Body of pancreas (tissue), 4 donors: ENCODE measurements around the gene LCT. TPM values are rescaled to one million over a fixed set of nuclear protein-coding genes. Genes with fewer than 3 reads are reported as not detected.

ENCODE experiments used
- ATAC-seq: fragments of 150-250 bp; one replicate; pipeline ENCODE4 v1.9.1; 2016
- DNase-seq, 4 donors: peaks; one replicate each; pipeline ENCODE4 v3.0.0-alpha.2; 2019
- H3K27ac ChIP-seq, 4 donors: fragments of 200-600 bp; sonication (generic); 1 replicate in 3 of 4; 2 replicates in 1 of 4; pipeline versions ENCODE4 v1.5.1 to v1.6.1; 2016 to 2019; ENCODE audit warnings: mild to moderate bottlenecking in 1 of 4, mixed read lengths in 1 of 4, moderate library complexity in 1 of 4
- H3K27me3 ChIP-seq, 2 donors: fragments of 200-600 bp; sonication (generic); one replicate each; pipeline ENCODE4 v1.6.0; 2016; ENCODE audit warnings: mild to moderate bottlenecking in 1 of 2
- H3K36me3 ChIP-seq, 2 donors: fragments of 200-600 bp; sonication (generic); replicated peaks in 1 of 2; 2 replicates each; pipeline ENCODE4 v1.5.1; 2016; ENCODE audit warnings: low read depth in 2 of 2; ENCODE audit not compliant: insufficient read depth in 1 of 2
- H3K4me1 ChIP-seq: fragments of 200-600 bp; sonication (generic); one replicate; pipeline ENCODE4 v1.6.0; 2016
- H3K4me3 ChIP-seq, 2 donors: fragments of 200-600 bp; sonication (generic); 1 replicate in 1 of 2; 2 replicates in 1 of 2; pipeline ENCODE4 v1.5.1; 2016 to 2019
- H3K9me3 ChIP-seq, 3 donors: fragments of 200-600 bp; sonication (generic); 1 replicate in 2 of 3; 2 replicates in 1 of 3; pipeline ENCODE4 v1.5.1; 2016
- POLR2A ChIP-seq, 3 donors: fragments of 450-650 bp; IDR thresholded peaks; one replicate each; pipeline ENCODE4 v1.6.1; 2016; ENCODE audit warnings: antibody characterized with exemption in 3 of 3, mild to moderate bottlenecking in 2 of 3
- WGBS, 2 donors: methylation state at CpG; one replicate each; pipeline ENCODE4 v1.1.5; 2017; 5-methylcytosine and 5-hydroxymethylcytosine counted together
- intact Hi-C: fragments of 100-400 bp; cut with DNase I; formaldehyde crosslinking; loops from one replicate; pipeline ENCODE4 v1.15.1; 2023
- total RNA-seq, 2 donors: library from RNA; depleted of rRNA; stranded (reverse); fragments of >200 nt; gene quantifications; one replicate each; pipeline ENCODE4 v1.1.0, GENCODE V29; 2016
- TF ChIP-seq, protein P1 (sequence below), 7 experiments: fragments of 450-650 bp in 4 of 7; fragments of 200-600 bp in 3 of 7; sonication (generic) in 3 of 7; IDR thresholded peaks; one replicate each; pipeline ENCODE4 v1.5.1; 2016 to 2019; ENCODE audit warnings: antibody characterized with exemption in 7 of 7

LCT gene
- total RNA-seq, 2 donors from 2014 or later, result not detected

DNA sequence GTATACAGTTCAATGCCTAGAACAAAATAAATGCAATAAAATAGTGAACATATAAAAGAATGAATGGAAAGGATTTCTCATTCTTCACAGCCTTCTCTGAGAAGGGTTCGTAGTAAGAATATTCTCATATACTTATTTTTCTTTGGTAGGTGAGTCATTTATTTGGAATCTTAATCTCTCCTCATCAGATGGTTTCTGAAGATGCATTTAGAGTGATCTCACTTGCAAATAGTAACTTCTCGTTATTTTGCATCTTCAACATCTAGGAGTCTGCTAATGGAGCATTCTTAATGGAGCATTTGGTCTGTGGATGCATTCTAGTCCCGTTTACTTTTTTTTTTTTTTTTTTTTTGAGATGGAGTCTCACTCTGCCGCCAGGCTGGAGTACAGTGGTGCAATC lies 91.4 kb downstream of the LCT start:
- intact Hi-C loops, result no loop called here

DNA sequence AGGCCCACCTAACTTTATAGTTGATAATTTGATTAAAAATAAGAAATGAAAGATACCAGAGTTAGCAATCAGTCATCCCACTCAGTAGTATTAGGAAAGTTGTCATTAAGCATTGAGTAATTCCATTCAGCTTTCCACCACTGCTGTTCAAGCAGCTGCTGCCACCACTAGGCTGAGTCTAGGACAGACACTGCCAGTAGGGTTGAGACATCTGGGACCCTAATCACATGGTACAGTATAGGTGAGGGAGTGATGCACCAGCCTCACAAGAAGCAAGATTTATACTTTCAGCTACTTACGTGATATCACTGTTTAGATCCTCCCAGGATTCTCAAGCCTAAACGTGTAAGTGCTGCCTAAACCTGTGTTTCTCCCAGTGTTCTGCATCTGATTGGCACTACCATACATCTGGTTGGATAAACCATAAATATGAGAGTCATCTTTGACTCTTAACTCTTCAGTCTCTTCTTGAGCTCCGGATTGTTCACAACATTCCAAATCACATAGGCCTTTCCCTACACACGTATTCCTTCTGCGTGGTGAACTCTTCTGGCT lies 92.1 kb downstream of the LCT start:
- H3K36me3 ChIP-seq, result peaks cover 0 to 3% of the 10 kb centered on the region in 2 donors
- intact Hi-C loops, result no loop called here
- no peak for TF ChIP-seq POLR2A (IDR thresholded peaks at IDR 0.05)
- TF ChIP-seq, protein P1, sequence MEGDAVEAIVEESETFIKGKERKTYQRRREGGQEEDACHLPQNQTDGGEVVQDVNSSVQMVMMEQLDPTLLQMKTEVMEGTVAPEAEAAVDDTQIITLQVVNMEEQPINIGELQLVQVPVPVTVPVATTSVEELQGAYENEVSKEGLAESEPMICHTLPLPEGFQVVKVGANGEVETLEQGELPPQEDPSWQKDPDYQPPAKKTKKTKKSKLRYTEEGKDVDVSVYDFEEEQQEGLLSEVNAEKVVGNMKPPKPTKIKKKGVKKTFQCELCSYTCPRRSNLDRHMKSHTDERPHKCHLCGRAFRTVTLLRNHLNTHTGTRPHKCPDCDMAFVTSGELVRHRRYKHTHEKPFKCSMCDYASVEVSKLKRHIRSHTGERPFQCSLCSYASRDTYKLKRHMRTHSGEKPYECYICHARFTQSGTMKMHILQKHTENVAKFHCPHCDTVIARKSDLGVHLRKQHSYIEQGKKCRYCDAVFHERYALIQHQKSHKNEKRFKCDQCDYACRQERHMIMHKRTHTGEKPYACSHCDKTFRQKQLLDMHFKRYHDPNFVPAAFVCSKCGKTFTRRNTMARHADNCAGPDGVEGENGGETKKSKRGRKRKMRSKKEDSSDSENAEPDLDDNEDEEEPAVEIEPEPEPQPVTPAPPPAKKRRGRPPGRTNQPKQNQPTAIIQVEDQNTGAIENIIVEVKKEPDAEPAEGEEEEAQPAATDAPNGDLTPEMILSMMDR (IDR thresholded peaks at IDR 0.05), result no peak
- no peak overlapping the region for H3K4me3 ChIP-seq
- H3K9me3 ChIP-seq, result no peaks in the 10 kb centered on the region
- no peaks in the 10 kb centered on the region for H3K27me3 ChIP-seq
- no peak overlapping the region for H3K27ac ChIP-seq
- DNase-seq, result peak in 3 of 4 donors; percentile 7 to 19 (median 16)
- no peak for ATAC-seq
- WGBS, 2 donors, result 63 to 73% methylated on average over 5 of the region's 5 CpGs
- H3K4me1 ChIP-seq, result peaks cover 16% of the 10 kb centered on the region

More for the DNA sequence above, 91.4 kb downstream of the LCT start:
- Histone ChIP-seq H3K4me3 (no peak overlapping the region), H3K27ac (no peak overlapping the region), H3K9me3 (no peaks in the 10 kb centered on the region), H3K27me3 (no peaks in the 10 kb centered on the region), H3K36me3 (peaks cover 0 to 7% of the 10 kb centered on the region in 2 donors), H3K4me1 (peaks cover 16% of the 10 kb centered on the region)
- 75 to 86% methylated on average over 4 of the region's 4 CpGs for WGBS, 2 donors
- ATAC-seq (no peak), DNase-seq (no peak)
- TF ChIP-seq, protein P1 (IDR thresholded peaks at IDR 0.05), result no peak
- no peak for TF ChIP-seq POLR2A (IDR thresholded peaks at IDR 0.05)

DNA sequence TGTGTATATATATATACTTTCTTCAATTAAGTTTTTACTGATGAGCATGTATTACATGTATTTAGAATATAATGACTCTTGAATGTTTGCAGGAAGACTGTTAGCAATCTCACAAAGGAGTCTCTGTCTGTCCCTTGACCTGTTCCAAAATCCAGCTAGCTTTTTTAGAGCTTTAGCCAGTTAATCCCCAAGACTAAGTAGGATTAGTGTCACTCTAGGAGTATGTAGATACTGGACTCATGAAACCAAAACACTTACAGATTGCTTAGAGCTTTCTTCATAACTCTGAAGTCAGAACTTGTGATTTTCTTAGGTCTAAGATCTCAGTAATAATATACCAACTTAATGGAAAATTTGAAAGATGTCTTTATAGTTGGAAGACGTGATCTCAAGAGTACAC lies 93.1 kb downstream of the LCT start:
- DNase-seq, result no peak
- no peak overlapping the region for H3K4me3 ChIP-seq
- peaks cover 16% of the 10 kb centered on the region for H3K4me1 ChIP-seq
- no peaks in the 10 kb centered on the region for H3K27me3 ChIP-seq
- intact Hi-C loops, result no loop called here
- no peak for TF ChIP-seq POLR2A (IDR thresholded peaks at IDR 0.05)
- TF ChIP-seq, protein P1 (IDR thresholded peaks at IDR 0.05), result no peak
- ATAC-seq, result no peak
- no peaks in the 10 kb centered on the region for H3K36me3 ChIP-seq
- 61 to 64% methylated on average over 1 of the region's 1 CpG for WGBS, 2 donors
- H3K9me3 ChIP-seq, result no peaks in the 10 kb centered on the region
- peak overlapping the region in 1 of 4 donors; percentile 100 for H3K27ac ChIP-seq

DNA sequence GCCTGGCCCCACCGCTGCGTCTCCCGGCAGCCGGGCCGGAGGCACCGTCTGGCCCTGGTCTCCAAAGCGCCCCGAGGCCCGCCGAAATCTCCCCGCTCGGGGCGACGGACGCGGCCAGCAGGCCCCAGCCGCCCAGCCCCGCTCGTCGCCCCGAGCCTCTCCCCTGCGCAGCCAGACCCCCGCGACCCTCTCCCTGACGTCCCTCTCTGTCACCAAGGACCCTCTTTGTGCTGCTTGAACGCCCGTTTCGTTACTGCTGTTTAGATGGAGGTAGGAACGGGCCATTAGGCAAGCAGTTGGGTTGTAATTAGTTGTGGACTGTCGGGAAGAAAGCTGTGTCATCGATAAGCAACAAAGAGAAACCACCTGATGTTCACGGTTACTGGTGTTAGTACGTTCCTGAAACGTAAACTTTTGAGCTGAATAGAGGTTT lies 94.6 kb downstream of the LCT start:
- intact Hi-C loops, result no loop called here
- peak in 2 of 3 donors; percentile 40 to 62 for TF ChIP-seq POLR2A (IDR thresholded peaks at IDR 0.05)
- TF ChIP-seq, protein P1 (IDR thresholded peaks at IDR 0.05), result no peak
- H3K9me3 ChIP-seq, result no peaks in the 10 kb centered on the region
- DNase-seq, result peak; percentile 44 to 60 (median 48)
- H3K27ac ChIP-seq, result peak overlapping the region; percentile 96 to 100 (median 98)
- H3K27me3 ChIP-seq, result no peaks in the 10 kb centered on the region
- peak overlapping the region; percentile 75 to 85 for H3K4me3 ChIP-seq
- H3K4me1 ChIP-seq, result peaks cover 16% of the 10 kb centered on the region
- WGBS, 2 donors, result 0 to 1% methylated on average over 13 to 32 of the region's 34 CpGs
- peak; percentile 39 for ATAC-seq
- H3K36me3 ChIP-seq, result no peaks in the 10 kb centered on the region
